ENCODE measurements around the gene AIPL1.

Gene AIPL1

GRCh38 chr17:6374271-6374691 is 60.6 kb downstream of the AIPL1 start:
- Histone ChIP-seq H3K9ac (ENCODE audit: low read depth in 1 of 2, low read length in 2 of 2) (no peak overlapping the region), H3K27me3 (ENCODE audit: control insufficient read depth in 1 of 2, insufficient read depth in 2 of 2, low read length in 2 of 2) (peaks cover 4 to 5% of the 10 kb centered on the region in 2 donors), H3K36me3 (ENCODE audit: control insufficient read depth in 1 of 2, insufficient read depth in 2 of 2, low read length in 2 of 2) (no peaks in the 10 kb centered on the region), H3K4me3 (ENCODE audit: low read depth in 1 of 2, low read length in 2 of 2) (no peak overlapping the region), H3K4me1 (ENCODE audit: control insufficient read depth in 1 of 2, insufficient read depth in 2 of 2, low read length in 2 of 2) (no peaks in the 10 kb centered on the region), H3K27ac (ENCODE audit: low read depth, low read length) (no peak overlapping the region), H3K9me3 (ENCODE audit: control insufficient read depth in 1 of 2, low read length in 2 of 2) (no peaks in the 10 kb centered on the region)
